GM19467 (cell line): ENCODE results near the gene GLIPR1.
"Not testable (repeated sequence)": the region's sequence is repeated elsewhere in the genome, so short reads cannot be mapped to it uniquely, and the experiment has no call there.

Experiments
- ATAC-seq: cut with Tn5 transposase; IDR thresholded peaks from one replicate; pipeline ENCODE4 v1.9.1; 2021; ENCODE audit warnings: mild to moderate bottlenecking, moderate library complexity; ENCODE audit not compliant: unreplicated experiment

GLIPR1 gene

DNA sequence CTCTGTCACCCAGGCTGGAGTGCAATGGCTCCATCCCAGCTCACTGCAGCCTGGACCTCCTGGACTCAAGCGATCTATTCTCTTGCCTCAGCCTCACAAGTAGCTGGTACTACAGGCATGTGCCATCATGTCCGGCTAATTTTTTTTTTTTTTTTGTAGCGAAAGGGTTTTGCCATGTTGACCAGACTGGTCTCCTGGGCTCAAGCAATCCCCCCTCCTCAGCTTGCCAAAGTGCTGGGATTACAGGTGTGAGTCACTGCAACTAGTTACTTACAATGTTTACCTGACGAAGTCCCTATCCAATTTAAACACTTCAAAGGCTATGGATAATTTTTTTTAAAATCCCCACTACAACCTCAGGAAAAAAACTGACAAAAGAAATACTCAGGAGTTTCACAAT is 29.1 kb downstream of the GLIPR1 start:
- ATAC-seq = no peak

DNA sequence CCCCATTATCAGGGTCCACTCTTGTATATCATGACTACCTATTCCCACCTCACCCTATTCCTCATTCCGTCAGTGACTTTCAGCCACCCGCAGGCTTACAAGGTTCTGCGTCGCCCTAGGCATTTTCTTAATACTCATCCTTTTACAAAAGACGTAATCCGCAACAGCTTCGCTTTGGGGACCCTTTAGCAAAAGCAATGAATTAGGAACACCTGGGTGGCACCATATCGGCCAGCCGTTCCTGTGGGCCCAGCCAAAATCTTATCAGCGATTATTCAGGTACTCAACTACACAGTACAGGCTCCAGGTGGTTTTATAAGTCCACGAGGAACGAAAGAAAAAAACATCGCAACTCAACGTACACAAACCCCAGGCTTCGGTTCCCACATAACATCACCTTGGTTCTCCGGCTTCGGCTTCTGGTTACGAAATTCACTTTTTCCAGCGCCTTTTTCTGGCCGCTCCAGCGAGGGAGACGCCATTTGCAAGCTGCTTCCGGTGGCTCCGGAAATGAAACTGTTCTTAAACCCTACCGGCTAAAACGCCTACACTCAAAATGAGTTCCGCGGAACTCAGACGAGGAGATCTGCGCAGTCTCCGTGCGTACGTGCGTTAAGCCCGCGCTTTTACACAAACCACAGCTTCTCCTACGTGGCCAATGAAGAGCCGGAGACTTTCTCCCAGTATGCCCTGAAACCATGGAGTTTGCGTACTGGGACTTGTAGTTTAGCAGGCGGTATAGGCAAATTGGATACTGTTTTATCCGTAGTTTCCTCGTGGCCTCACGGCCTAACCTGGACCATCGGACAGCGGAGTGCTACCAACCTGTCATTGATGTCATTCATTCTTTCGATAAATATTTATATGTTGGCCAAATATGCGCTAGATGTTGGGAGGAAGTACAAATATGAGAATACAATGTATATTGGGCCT is 30.8 kb downstream of the GLIPR1 start, which contains the start of gene KRR1:
Gene KRR1, minus strand, starts transcription at position 494 of the 933 bp plus-strand sequence. Its CDS starts 12 bp downstream, at position 482.
- peak; percentile 97 for ATAC-seq

DNA sequence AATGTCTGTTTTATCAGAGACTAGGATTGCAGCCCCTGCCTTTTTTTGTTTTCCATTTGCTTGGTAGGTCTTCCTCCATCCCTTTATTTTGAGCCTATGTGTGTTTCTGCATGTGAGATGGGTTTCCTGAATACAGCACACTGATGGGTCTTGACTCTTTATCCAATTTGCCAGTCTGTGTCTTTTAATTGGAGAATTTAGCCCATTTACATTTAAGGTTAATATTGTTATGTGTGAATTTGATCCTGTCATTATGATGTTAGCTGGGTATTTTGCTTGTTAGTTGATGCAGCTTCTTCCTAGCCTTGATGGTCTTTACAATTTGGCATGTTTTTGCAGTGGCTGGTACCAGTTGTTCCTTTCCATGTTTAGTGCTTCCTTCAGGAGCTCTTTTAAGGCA is 40.7 kb downstream of the GLIPR1 start:
- ATAC-seq = not testable (repeated sequence)

DNA sequence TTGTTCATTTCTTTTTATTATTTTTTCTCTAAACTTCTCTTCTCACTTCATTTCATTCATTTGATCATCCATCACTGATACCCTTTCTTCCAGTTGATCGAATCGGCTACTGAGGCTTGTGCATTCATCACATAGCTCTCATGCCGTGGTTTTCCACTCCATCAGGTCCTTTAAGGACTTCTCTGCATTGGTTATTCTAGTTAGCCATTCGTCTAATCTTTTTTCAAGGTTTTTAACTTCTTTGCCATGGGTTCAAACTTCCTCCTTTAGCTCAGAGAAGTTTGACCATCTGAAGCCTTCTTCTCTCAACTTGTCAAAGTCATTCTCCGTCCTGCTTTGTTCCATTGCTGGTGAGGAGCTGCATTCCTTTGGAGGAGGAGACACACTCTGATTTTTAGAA is 41.6 kb downstream of the GLIPR1 start:
- not testable (repeated sequence) for ATAC-seq

DNA sequence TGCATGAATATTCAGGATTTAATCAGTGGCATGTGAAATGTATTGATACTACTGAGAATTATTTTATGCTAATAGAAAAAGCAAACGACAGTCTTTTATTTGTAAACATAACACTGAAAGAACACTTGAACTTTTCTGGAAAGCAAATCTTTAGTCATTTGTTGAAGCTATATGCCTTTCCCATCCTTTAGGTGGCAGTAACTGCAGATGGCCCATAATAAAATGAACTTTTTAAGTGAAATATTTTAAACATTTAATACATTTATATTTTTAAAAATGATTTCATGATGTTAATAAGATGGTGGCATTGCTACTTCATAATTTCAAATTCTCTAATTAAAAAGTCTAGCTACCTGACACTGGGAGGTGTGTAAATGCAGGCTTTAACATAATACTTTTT is 44.7 kb downstream of the GLIPR1 start:
- no peak for ATAC-seq

DNA sequence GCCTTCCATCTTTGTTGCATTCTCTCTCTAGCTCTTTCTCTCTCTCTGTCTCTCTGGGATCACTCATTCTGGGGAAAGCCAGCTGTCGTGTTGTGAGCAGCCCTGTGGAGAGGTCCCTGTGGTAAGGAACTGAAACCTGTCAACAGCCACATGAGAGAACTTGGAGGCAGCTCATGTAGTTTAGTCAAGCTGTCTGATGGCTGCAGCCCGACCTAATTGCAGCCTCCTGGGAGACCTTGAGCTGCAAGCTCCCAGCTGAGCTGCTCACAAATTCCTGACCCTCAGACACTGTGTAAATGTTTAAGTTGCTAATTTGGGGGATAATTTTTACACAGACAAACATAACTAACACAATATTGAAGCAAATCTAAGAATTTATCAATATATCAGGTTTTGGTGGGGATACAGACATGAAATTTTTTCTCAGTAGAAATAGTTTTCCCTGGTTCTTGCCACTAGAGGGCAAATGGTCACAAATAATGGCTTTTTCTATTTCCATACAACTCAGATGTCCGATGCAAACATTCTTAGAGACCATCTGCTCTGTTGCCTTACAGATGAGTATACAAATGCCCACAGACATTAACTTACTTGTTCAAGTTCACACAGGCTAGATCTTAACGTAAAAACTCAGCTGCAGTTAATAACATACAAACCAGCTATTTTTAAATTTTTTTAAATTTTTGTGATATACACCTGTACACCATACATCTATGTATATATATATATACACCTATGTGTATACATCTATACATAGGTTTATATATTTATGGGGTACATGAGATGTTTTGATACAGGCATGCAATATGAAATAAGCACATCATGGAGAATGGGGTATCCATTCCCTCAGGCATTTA is 46.3 kb downstream of the GLIPR1 start:
- ATAC-seq = peak; percentile 95

DNA sequence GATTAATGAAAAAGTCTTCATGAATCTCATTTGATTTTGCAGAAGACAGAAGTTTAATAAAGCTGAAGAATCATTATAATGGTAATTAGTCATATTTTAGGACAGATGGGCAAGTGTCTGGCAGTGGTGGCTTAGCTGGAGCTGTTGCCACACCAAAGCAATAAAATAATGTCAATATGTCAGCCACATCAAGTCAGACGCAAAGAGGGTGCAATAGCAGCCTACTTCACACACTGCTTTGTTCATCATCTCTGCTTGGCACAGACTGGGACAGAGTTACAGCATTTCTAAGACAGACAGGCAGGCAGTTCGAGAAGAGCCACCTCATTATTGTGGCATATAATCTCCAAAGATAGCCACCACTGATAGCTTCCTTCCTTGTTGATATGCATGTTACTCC is 47.7 kb downstream of the GLIPR1 start:
- no peak for ATAC-seq

DNA sequence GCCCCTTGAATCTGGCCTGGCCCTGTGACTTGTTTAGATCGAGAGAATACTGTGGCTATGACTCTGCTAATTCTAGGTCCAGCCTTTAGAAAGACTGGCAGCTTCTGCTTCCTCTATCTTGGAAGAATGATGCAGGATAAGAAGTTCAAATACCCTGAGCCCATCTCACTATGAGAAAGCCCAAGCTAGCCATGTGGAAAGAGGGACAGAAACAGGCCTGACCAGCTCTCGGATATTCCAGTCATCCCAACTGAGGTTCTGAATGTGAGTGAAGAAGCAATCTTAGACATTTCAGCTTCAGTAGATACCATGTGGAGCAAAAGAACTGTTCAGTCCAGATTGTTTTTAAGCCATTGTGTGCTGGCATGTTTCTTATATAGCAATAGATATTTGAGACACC is 48.1 kb downstream of the GLIPR1 start:
- ATAC-seq = no peak

DNA sequence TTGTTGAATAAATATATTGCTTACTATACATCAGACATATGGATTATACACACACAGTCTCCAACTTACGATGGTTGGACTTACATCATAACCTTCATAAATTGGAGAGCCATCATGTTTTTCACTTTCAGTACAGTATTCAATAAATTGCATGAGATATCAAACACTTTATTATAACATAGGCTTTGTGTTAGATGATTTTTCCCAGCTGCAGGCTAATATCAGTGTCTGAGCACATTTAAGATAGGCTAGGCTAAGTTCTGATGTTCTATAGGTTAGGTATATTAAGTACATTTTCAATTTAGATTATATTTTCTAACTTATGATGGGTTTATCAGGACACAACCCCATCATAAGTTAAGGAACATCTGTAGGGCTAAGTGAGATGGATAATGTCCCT is 48.8 kb downstream of the GLIPR1 start:
- ATAC-seq = no peak

DNA sequence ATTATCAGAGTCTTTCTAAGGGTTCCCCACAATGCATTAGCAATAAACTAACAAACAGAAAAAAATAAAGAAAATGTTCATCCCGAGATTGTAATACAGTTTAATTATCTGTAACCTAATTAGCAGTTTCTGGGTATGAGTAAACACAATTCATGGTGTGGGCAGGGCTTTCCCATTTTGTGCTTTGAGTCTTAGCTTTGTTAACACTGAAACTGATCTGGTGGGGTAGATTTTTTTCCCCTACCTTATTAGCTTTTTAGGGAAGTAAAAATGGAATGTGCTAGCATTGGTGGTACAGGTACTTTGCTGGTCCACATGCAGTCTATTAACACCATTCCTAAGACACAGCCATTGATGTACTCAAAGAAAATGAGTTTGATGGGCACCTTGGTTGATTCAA is 49.3 kb downstream of the GLIPR1 start:
- no peak for ATAC-seq

DNA sequence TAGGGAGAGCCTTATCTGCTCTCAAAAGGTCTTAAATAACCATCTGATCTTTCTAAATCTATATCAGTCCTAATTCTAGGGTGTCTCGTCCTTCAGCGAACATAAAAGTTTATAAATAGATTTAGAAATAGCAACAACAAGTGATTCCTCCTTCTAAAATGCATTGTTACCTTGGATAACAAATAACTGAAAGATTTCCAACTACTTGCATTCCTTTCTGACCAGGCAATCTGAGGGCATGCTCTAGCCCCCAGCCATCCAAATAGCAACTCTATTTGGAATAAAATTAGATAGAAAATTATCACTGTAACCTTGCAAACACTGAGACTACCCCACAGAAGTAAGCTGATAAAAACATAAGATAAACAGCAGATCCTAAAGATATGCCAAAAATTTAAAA is 52.7 kb downstream of the GLIPR1 start:
- no peak for ATAC-seq

DNA sequence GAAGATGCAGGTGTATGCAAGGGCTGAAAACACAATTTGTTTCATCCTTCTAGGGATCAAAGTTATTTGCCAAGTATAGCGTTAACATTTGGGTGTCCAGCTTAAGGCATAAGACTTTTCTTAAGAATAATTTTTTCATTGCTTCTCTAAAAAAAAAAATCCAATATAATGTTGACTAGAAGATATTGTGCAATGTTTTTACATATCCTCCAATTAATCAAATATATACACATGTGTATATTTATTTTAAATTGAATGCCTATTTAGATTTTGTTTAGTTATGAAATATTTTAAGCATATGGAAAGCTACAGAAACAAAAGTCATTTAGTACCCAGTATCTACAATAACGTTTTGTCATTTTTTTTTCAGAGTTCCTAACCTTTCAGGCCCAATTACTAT is 59.3 kb downstream of the GLIPR1 start:
- no peak for ATAC-seq

DNA sequence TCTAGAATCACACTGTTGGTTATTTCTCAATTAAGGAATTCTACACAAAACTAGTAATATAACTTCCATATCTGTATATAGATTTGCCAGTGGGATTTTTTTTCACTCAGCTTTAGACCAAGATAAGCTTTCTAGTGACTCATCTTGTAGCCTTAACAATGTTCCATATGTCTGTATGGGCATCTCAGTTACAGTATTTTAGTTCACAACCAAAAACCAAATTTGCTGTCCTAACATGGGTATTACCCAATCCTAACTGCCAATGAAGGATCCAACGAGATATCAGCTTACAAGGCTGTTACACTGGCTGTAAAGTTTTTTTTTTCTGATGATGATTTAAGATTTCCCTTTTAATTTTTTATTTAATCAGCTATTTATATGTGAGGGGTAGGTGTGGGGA is 62.4 kb downstream of the GLIPR1 start:
- ATAC-seq = no peak

DNA sequence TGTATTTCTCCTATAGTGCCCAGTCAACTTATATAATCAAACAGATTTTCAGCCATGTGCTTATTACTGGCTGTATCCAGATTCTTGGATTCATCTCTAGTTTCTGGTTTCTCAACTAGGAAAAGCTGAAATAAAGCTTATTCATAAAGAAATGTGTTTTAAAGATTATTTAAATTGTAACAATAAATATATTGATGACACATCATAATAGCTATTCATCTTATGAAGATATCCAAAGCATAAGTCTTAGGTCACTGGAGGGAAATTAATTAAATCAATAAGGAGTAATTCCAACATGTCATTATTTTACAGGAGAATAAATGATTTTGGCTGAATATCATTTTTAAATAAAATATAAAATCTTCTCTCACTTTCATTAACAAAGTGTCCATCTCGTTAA is 63.0 kb downstream of the GLIPR1 start:
- no peak for ATAC-seq

DNA sequence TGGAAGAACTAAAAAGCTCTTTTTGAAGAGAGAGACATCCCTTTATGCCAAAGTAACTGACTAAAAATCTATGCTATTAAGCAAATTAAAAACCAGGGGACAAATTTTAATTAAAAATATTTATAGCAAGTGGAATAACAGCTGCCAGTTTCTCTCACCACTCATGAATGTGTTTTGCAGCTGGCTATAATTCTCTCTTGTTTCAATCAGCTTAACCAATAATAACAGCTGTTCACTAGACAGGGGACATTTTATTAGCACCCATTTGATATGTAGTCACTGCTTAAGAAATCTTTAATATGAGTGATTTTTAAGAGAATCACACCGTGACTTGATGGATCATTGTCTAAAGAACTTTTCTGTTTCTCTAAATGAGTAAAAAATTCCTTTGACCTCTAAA is 65.1 kb downstream of the GLIPR1 start:
- no peak for ATAC-seq

DNA sequence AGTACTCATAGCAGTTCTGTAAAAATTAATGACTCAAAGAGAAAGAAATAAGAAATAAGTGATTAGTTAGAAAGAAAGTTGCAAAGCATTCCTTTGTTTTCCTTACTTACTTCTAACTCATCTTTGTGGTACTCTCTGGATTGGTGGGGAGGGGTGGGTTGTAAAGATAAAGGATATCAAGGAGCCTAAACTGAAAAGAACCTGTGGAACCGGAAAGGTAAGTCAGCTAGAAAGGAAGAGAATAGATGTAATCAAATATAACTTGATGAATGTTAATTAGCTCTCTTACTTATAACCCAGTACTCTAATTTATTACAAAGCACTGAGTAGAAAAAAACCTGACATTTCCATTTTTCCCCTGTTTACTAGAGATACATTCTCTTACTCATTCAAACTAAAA is 68.3 kb downstream of the GLIPR1 start:
- no peak for ATAC-seq

DNA sequence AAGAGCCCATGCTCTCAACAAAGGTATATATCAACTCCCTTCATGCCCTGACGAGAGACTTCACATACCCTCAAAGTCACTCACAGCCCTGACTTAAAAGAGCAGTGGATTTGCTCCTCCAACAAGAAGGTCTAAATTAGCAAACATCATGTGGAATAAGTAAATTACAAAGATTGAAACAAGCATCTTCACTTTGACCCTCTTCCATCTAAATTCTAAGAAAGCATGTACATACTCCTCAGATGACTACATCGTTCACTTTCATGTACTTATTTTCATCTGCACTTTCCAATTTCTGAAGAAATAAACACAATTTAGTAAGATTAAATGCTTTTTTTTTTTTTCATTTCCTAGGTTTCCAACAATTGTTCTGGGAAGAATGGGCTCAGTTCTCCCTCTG is 69.4 kb downstream of the GLIPR1 start:
- no peak for ATAC-seq

DNA sequence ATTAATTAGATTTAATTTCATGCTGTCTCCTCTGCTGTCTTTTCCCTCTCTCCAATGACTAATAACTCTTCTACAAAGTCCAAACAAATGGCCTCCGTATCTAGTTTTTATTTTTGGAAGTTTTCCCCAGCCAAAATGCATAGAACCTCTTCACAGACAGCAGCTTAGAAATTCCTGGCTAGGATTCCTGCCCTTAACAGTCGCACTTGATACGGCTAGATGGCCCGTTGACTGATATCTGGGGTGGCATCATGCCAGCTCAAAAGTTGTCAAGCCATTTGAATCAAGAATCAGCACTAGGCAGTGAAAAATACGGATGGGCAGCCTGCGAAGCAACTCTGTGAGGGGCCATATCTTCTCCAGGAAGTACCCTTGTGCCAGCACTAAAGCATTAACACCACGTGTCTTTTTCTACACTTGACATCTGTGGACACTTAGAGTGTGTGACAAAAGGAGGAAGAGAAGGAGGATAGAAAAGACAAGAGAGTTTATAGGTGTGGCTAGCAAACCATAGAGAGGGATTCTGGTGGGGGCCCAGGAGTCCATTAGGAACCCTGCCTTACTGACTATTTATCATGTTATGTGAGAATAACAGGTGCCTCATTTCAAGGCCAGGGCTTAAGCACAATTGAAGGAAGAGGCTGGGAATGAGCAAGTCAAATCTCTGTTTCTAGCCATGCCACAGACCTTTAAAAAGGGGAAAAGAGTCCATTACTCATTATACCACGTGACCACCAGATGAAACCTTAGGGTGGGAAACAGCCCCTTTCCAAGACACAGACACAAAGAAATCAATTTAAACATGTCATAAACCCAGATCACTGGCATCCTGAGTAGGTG is 70.1 kb downstream of the GLIPR1 start:
- no peak for ATAC-seq

DNA sequence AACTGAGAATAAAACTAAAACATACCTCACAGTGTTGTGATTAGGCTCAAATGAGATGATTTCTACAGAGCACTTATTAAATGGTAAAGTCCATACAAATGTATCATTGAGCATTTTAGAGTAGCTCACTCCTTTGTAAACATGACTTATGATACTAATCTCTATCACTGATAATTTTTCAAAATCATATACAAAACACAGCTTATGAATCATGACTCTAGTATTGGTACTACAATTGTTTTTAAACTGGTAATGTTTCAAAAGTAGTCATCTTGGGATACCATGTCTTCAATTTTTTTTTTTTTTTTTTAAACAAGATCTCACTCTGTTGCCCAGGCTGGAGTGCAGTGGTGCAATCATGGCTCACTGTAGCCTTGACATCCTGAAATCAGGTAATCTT is 70.9 kb downstream of the GLIPR1 start:
- ATAC-seq = no peak

DNA sequence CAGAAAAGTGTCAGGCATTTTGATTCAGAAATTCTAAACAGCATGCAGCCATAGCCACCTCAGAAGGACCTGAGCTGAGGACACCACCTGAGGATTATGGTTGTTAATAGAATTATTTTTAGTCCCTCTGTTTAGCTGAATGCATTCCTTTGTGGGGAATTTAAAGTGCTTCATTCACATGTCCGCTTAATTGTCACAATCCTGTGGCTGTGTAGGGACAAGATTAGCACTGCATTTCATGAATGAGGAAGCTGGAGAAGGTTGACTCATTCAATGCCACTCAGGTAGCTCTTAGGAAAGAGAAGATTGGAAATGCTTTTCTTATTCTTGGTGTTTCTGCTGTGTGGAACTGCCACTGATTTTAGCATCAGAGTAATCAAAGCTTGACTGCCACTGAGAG is 72.8 kb downstream of the GLIPR1 start:
- no peak for ATAC-seq
